GM12864 (cell line): ENCODE data around the gene FBXO34.

ENCODE experiments used
- DNase-seq: peaks from one replicate; pipeline ENCODE4 v3.0.0-alpha.2; 2011; ENCODE audit warnings: low read depth
- H3K4me3 ChIP-seq: 2 replicates; pipeline ENCODE4 v1.5.1; 2011; ENCODE audit warnings: mild to moderate bottlenecking, low read depth, low read length, control low read depth
- TF ChIP-seq, protein P1 (sequence below): IDR thresholded peaks from 2 replicates; pipeline ENCODE4 v1.5.1; 2011; ENCODE audit warnings: low read depth, mild to moderate bottlenecking, moderate library complexity, low read length, control low read depth, inconsistent platforms; ENCODE audit errors: missing control alignments

FBXO34 gene

GRCh38 chr14:55399183-55399582, 128.0 kb downstream of the FBXO34 start:
- TF ChIP-seq, protein P1, sequence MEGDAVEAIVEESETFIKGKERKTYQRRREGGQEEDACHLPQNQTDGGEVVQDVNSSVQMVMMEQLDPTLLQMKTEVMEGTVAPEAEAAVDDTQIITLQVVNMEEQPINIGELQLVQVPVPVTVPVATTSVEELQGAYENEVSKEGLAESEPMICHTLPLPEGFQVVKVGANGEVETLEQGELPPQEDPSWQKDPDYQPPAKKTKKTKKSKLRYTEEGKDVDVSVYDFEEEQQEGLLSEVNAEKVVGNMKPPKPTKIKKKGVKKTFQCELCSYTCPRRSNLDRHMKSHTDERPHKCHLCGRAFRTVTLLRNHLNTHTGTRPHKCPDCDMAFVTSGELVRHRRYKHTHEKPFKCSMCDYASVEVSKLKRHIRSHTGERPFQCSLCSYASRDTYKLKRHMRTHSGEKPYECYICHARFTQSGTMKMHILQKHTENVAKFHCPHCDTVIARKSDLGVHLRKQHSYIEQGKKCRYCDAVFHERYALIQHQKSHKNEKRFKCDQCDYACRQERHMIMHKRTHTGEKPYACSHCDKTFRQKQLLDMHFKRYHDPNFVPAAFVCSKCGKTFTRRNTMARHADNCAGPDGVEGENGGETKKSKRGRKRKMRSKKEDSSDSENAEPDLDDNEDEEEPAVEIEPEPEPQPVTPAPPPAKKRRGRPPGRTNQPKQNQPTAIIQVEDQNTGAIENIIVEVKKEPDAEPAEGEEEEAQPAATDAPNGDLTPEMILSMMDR = no peak
- H3K4me3 ChIP-seq = no peak overlapping the region

DNA sequence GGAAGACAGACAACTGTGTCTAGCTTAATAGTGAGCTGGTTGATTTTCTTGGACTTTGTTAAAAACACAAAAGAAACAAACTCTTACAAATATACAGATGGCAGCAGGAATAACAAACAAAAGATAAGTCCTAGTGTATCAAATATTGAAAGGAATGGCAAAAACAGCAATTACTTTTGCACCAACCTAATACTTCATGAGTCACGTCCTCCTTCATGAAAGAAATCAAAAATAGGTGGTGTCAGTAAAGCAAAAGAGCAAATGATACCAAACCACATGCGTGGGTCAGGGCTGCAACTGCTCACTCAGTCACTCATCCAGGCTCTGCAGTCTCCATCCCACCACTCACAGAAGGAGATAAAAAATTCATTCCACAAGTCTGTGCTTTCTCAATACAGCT, 128.6 kb downstream of the FBXO34 start:
- no peak overlapping the region for H3K4me3 ChIP-seq
- DNase-seq = no peak
- TF ChIP-seq, protein P1 = no peak

More at GRCh38 chr14:55399183-55399582, 128.0 kb downstream of the FBXO34 start:
- no peak for DNase-seq

DNA sequence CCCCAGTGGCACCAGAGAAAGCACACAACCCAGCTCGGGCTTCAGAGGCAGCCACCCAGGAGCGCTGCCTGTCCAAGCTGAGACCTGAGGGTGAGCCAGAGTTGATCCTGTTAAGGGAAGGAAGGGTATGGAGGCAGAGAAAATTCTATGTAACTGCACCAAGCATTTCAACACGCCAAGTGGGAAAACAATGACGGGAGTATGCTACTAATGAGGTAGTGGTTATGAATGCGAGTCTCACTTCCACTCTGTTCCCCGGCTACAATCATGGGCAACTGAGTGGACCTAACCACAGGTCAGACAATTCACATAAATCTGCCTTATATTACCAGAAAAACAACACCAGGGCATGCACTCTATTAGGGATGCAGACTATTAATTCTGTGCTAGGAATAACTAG, 130.5 kb downstream of the FBXO34 start:
- no peak overlapping the region for H3K4me3 ChIP-seq
- TF ChIP-seq, protein P1 = no peak
- no peak for DNase-seq
